GM21737 (cell line): Measurements from ENCODE around the gene AGBL4.

ENCODE experiments used
- ATAC-seq: cut with Tn5 transposase; IDR thresholded peaks from one replicate; pipeline ENCODE4 v1.9.1; 2021; ENCODE audit warnings: mild to moderate bottlenecking, moderate library complexity; ENCODE audit not compliant: unreplicated experiment

Gene AGBL4

DNA sequence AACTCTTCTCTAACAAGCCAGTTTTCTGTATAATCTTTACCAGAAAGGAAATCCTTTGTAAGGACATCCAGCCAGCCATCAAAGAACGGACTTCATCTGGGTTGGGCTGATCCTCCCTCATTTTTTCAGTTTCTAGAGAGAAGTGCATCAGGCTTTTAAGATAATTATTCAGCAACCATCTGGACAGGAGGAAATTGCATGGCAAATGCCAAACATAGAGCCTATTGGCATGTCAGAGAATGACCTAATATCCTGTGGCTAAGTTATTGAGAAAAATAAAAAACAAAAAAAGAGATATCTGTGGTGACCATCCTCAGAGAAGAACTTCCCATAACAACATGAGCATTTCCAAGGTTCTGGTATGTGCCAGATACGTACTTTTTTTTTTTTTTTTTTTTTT is 1172.1 kb downstream of the AGBL4 start:
- ATAC-seq, result no peak

DNA sequence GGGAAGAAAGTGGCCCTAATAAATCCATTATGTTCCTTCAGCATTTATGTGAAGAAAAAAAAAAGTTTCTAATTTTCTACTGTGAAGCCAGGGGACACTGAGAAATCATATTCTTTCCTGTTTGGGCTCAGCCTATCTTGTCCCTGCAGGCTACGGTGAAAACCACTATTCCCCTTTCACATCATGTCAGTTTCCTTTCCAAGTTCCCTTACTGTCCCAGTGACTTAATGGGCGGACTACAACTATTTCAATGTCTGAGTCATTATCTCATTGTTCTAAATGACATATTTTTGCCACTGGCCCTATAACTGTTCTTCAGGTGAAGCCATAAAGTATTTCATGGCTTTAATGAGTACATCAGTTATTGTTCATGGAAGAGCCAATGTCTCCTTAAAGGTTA is 1175.7 kb downstream of the AGBL4 start:
- no peak for ATAC-seq

DNA sequence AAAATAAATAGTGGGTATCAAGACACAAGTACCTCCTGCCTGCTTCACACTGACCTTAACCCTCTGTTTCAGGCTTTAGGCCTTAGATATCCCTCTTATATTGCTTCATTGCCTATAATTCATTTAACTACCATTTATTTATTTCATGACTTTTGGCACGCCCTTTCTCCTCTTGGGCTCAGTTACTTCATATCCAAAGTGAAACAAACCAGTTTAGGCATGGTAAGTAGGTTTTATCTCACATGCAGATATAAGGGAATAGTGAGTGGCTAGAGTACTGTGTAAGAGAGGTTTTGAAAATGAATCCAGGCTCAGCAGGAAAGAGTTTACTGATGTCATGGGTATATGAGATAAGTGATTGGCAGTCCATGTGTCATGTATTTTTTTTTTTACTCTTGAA is 1177.3 kb downstream of the AGBL4 start:
- no peak for ATAC-seq

DNA sequence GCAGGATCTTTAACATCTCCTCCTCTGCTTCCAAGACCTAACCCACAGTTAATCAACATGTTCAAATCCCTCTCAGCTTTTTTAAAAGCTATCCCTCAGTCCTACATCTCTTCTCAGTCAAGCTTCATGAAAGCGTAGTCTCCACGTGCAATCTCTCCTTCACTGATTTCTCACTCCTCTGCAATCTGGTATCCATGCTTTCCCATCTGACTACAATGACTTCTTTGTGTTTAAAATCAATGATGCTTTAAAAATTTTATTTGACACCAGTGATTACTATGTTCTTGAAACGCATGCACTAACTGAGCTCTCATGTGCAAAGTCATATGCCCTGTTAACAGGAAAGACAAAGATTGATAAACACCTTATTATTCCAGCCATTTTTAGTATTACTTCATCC is 1179.6 kb downstream of the AGBL4 start:
- ATAC-seq, result no peak

DNA sequence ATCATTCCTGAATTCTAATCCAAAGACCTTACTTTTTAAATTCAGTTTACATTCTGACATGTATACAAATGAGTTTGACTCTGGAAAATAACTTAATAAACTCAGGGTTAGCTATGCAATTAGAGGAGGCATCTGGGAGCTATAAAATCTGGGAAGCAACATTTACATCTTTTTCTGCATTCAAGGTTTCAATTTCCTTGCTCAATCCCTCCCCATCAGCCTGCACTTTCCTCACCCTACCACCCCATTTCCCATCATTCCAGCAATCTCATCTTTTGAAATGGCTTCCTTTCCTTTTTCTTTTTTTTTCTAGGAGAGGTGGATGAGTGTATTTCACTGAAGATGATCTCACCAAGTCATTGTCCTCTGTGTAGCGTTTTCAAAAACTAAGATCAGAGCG is 1181.8 kb downstream of the AGBL4 start:
- no peak for ATAC-seq

DNA sequence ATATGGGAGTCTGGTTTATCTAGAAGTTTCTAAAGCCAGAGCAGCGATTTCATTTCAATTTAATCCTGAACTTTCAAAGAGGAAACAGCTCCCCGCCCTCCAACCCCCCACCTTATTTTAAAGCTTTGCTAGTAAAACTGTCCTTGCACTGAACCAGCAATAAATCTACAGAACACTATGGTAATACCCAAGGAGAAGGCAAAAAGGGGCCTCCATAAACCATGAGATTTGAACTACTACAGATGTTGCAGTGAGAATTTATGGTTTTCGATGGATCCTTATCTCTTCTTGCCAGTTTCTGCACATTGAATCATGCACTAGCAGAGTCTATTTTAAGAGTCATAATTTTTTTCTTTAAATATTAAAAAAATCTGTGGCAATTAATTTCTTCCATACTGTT is 1182.3 kb downstream of the AGBL4 start:
- ATAC-seq, result no peak

DNA sequence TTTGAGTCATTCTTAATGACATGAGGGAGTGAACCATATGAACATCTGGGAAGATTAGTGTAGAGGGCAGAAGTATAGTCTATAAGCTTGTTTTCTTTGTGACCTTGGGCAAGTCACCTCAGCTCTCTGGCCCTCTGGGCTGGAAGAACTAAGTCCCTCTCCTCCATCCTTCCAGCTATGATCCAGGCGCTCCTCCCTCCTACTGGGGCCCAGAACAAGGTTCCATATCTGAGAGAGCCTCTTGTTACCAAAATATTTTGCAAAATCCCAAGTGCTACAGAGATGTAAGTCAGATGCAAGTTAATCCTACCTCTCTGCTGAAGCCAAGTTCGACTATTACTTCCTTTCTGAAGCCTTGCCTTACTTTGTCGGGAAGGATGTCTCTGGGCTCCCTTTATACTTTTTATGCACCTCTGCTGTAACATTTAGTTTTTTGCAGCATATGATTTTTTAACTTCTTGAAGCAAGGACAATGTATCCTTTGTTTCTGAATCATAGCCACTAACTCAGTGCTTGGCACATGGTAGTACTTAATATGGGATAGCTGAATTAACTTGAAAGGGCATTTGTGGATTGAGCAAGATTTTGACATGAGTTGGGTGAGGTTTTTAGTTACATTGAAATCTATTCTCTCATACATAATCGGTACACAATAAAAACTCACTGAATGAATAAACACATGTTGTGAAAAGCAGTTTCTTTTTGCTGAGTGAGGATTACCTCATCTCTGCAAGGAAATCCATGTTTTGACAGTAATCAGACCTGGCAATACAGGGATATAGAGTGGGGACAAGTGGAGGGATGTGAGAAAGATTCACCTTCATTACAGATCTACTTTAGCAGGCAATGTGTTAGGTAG is 1192.4 kb downstream of the AGBL4 start:
- no peak for ATAC-seq

DNA sequence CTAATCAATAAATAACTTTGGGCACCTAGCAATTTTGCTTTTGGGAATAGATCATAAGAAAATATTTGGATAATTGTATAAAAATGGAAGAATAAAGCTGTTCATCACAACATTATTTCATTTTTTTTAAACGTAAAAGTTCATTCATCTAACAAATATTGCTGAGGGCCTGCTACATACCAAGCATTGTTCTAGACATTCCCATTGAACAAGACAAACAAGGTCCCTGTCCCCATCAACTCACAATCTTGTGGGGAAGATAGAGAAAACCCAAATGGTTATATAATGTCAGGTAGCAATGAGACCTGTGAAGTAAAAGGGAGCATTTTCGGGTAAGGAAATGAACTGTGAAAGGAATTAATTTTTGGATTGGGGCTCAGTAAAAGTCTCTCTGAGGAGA is 1193.0 kb downstream of the AGBL4 start:
- ATAC-seq, result no peak

DNA sequence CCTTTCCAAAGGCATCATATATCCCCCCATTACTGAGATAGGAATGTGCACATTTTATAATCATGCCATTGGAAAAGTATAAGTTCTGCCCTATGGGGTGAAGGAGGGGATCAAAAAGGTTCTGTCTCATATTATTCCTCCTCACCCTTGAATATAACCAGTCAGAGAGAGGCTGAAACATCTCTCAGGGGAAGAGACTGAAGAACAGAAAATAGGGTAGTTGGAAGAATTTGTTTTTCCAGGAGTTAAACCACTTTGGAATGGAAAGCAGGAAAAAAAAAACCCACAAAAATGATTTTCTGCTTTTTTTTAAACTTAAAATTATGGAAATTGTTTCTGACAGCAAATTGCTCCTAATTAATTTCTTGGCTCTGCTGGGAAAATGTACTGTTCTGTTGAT is 1194.3 kb downstream of the AGBL4 start:
- no peak for ATAC-seq

DNA sequence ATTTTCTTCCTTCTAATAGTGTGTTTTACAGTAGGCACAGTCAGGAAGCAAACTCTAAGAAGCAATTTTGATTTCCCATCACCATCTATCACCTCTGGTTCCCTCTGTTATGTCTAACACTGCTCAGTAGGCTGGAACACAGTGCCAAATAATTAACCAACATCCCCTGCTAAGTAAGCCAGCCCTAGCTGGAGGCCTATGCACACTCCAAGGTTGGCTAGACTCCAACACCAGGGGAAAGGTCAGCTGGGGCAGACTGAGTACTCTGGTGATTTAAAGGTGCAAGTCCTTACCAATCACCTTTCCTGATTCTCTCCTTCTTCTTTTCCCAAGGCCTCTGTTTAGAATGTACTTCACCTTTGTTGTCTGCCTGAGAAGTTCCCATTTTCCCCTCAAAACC is 1200.6 kb downstream of the AGBL4 start:
- no peak for ATAC-seq

DNA sequence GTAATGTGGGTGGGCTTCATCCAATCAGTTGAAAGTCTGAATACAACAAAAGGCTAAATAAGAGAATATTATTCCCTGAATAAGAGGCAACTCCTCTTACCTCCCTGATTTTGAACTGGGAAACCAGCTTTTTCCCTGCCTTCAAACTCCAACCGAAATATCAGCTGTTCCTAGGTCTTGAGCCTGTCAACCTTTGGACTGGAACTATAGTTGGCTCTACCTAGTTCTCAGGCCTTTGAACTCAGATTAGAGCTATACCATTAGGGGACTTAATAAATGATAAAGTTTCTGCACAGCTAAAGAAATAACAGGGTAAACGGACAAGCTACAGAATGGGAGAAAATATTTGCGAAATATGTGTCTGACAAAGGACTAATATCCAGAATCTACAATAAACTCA is 1203.3 kb downstream of the AGBL4 start:
- ATAC-seq, result no peak

DNA sequence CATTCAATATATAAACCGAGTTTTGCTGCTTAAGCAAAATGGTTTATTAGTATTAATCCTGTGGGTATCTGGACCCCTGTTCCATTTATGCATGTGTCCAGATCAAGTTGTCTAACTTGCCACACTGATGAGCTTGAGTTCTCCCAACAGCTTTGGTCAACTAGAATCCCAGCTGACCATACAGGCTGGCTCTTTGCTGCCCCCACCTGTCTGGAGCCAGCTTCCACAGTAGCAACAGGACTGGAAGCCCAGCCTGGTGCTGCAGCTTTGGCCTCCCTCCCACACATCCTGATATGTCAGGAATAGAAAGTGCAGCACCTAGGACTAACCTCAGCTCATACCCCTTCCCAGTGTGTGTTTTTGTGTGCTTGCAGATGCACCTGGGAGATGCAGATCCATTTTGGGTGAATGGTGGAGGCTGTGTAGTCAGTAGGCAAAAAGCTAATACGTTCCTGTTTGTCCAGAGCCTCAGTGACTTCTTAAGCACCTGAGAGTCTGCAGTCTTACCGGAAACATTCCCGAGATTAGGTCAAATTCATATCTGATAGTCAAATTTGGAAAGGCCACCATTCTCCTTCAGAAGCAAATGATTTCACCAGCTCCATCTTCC is 1206.1 kb downstream of the AGBL4 start:
- ATAC-seq, result peak; percentile 78

DNA sequence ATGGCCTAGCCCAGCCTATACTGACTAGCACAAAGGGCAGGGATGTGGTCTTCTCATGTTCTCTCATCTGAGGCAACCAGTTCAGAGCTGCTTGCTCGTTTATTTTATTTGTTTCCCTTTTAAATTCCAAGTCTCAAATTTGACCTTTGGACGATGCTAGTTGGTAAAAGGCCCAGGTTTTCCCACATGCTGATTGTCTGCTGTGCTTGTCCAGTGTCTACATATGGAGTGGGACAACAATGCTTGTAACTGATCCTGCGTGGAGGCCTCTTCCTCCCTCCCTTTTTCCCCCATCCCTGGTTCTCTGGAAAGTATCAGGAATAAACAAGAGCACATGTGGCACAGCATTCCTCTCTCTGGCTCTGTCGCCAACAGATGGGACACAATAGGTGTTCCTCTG is 1213.0 kb downstream of the AGBL4 start:
- ATAC-seq, result no peak

DNA sequence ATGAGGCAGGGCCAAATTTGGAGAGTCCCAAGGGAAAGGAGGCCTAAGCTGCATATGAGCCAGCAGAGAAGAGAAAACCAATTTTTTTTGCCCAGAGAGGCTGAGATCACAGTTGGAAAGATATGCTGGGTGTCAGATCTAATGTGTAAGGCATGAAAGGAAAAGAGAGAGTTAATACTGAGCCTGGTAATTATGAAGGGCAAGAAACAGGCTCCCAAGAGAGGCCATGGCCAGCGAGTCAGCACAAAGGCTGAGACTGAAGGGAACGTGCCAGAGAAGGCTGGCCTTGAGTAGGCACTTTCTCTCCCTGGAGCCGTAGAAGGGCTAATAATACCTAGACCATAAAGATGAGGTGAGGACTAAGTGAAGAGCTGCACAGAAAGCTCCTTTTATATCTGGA is 1215.3 kb downstream of the AGBL4 start:
- ATAC-seq, result no peak

DNA sequence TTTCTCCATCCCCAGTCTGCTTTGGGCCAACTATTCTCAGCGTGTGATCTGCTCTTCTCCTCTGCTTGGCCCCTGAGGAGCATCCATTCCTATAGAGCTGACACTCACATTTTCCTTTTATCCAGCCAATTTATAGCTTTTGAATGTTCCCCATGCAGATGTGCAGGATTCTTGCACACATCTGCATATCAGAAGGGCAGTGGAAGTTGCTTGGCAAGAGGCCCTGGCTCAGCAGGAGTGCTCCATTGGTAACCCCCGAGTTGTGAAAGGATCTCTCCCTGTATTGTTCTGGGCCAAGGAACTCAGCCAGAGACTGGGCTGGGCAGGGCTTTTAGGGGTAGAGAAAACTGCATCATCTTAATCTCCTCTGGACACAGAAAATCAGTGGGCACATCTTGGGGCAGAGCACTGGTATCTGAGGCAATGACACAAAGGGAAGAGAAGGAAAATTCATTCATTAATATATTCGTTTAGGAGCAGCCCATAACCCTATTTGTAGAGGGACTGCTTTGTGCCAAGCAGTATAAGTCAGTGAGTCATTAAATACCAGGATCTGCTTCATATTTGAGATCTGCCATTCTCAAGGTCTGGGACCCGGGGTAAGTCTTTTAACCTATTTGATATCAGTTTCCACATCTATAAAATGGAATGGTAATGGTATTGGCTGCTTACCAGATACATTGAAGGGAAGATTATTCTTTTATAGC is 1216.0 kb downstream of the AGBL4 start:
- no peak for ATAC-seq

DNA sequence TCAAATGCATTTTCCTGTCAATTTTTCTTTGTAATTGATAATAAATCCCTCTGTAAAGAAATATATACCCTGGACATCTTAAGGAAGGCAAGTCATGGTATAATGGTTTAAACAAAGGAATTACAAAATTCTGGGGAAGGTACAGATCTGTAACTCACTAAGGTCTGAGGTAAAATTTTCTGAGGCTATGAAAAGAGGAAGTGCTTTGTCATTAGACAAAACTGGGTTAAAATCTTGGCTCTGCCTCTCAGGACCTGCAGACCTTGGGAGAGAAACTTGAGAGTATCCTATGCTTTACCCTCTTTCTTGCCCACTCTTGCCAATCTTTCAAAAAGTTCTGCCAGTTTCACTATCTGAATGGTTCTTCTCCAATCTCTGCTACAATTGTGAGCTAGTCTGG is 1220.3 kb downstream of the AGBL4 start:
- ATAC-seq, result no peak

DNA sequence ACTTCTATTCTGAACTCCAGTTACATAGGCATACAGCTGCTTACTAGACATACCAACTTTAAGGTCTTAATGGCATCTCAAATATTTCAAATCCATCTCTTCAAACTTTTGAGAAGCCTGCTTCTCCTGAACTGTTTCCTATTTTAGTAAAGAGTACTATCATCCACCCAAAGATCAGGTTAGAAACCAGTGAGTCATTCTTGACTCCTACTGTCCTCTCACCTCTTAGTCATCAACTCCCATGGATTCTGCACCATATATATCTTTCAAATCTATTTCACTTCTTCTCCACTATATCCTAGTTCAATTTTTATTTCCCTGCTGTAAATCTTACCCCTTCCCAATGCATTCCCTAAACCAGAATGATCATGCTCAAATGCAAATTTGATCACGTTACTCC is 1228.9 kb downstream of the AGBL4 start:
- ATAC-seq, result no peak

DNA sequence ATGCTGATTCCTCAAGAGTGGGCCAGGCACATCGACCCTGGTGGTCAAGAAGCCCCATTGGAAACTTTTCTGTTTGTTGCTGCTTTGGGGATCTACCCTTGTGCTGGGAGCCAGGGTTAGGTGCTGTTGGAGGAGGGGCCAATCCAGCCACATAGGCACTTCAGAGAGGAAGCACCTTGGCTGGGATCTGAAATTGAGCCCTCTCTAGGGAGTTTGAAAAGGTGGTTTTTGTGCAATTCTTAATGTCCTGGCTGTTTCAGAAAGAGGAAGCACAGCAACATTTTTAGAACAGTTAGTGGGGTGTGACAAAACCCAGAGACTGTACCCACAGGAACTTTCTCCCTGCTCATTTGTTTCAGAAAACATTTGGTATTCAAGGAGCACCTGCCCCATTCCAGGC is 1229.9 kb downstream of the AGBL4 start:
- peak; percentile 79 for ATAC-seq

DNA sequence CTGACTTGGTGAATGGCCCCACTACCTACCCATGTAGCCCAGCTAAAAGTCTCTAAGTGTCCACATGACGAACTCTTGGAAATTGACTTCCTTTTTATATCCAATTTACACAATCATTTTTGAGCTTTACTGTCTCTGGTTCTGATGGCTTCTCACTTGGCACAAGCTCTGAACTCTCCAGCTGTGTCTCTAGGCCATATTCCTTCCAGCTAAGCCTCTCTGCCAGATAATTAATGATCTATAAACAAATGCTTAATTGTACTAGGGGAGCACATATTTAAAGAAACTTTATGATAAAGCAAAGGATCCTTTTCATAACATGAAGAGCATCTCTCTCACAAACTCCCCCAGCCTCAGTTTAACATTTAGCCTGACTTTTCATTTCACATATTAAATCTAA is 1230.8 kb downstream of the AGBL4 start:
- no peak for ATAC-seq

DNA sequence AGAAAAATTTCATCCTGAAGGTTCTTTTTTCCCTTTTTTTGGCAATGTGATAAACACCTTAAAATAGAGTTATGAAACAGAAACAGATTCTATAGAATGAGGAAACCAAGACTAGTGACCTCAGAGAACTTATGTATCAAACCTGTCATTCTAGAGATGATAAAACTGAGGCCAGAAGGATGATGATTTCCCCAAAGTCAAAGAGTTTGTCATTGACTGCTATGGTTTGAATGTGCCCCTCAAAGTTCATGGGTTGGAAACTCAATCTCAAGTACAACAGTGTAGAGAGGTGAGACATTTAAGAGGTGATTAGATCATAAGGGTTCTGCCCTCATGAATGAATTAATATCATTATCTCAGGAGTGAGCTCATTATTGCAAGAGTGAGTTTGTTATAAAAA is 1233.4 kb downstream of the AGBL4 start:
- peak; percentile 51 for ATAC-seq

DNA sequence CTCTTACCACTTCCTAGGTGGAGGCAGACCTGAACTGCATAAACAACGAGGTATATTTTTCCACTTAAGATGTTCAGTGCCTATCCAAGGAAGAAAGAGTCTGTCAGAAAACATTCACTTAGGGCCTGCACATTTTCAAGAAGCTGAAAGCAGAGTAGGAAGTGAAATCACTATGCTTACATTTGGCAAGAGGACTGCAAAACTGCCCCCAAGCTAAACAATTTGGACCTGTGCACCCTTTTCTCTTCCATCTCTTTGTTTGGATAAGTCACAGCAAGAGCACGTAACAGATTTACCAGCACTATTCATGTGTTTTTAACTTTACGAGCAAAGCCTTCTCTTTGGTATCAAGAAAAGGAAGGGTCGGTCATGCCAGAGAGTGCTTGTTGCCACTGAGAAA is 1233.9 kb downstream of the AGBL4 start:
- ATAC-seq, result no peak

DNA sequence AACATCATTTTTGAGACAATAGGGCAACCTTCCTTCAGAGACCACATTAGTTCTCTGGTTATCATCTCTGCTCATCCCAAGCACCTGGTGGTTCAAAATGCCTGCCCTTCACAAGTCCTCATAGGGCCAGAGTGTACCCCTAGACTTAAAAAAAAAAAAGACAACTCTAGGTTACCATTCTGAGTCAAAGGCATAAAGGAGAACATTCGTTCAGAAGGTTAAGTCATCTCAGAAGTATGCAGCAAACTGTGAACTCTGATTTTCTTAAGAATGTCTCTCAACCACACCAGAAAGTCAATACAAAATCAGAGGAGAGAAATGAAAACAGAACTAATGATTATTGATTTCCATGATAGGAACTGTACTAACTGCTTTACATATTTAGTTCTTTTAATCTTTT is 1237.9 kb downstream of the AGBL4 start:
- no peak for ATAC-seq
